ENCODE data around the gene NIFK.

GRCh38 chr2:121695171-121695451 is 41.6 kb downstream of the NIFK start:
- TF ChIP-seq CTCF (IDR thresholded peaks at IDR 0.05) (no peak), POLR2A (IDR thresholded peaks at IDR 0.05) (no peak)

Data from suprapubic skin (tissue), 3 donors.